HuH-7.5 (cell line): Measurements from ENCODE around the gene FHAD1.

Source experiments
- DNase-seq: peaks from one replicate; pipeline ENCODE4 v3.0.0; 2011; ENCODE audit warnings: low spot score

FHAD1 gene

GRCh38 chr1:15248216-15248615, 1.2 kb downstream of the FHAD1 start:
- no peak for DNase-seq

- no peak for DNase-seq
These were observed 2.1 kb downstream of the FHAD1 start for GRCh38 chr1:15249081-15249480.

GRCh38 chr1:15251857-15252835, 5.1 kb downstream of the FHAD1 start:
- no peak for DNase-seq

- no peak for DNase-seq
These were observed 7.5 kb downstream of the FHAD1 start for GRCh38 chr1:15254559-15254958.

GRCh38 chr1:15255582-15256149, 8.6 kb downstream of the FHAD1 start:
- DNase-seq: no peak

GRCh38 chr1:15256584-15256983, 9.6 kb downstream of the FHAD1 start:
- no peak for DNase-seq

GRCh38 chr1:15257309-15257708, 10.3 kb downstream of the FHAD1 start:
- DNase-seq: no peak

GRCh38 chr1:15258833-15259621, 12.0 kb downstream of the FHAD1 start:
- DNase-seq: no peak

- DNase-seq: no peak
These were observed 12.6 kb downstream of the FHAD1 start for GRCh38 chr1:15259622-15260007.

GRCh38 chr1:15260418-15261154, 13.6 kb downstream of the FHAD1 start:
- DNase-seq: no peak

- DNase-seq: no peak
These were observed 14.4 kb downstream of the FHAD1 start for GRCh38 chr1:15261155-15262002.

GRCh38 chr1:15262003-15262377, 15.0 kb downstream of the FHAD1 start:
- no peak for DNase-seq

- no peak for DNase-seq
These were observed 15.7 kb downstream of the FHAD1 start for GRCh38 chr1:15262706-15263105.

GRCh38 chr1:15264769-15265168, 17.7 kb downstream of the FHAD1 start:
- DNase-seq: no peak

GRCh38 chr1:15271196-15271595, 24.2 kb downstream of the FHAD1 start:
- no peak for DNase-seq

- peak; percentile 65 for DNase-seq
These were observed 25.2 kb downstream of the FHAD1 start for GRCh38 chr1:15272009-15272781.

GRCh38 chr1:15272782-15273127, 25.7 kb downstream of the FHAD1 start:
- DNase-seq: no peak

- no peak for DNase-seq
These were observed 26.3 kb downstream of the FHAD1 start for GRCh38 chr1:15273274-15273673.

GRCh38 chr1:15275921-15276683, 29.1 kb downstream of the FHAD1 start:
- no peak for DNase-seq
